Activated T-helper 17 cell treated with anti-CD3 and anti-CD28 coated beads, Interleukin-2, amount 50 U/mL, for 72 hours (primary cell): ENCODE results near the gene LRP1B. TPM values are rescaled to one million over a fixed set of nuclear protein-coding genes. Genes with fewer than 3 reads are reported as not detected.

Experiments used
- ATAC-seq: fragments of 150-1000 bp; cut with Tn5 transposase; replicated peaks from 2 replicates; pipeline ENCODE4 v1.10.0; 2021; ENCODE audit warnings: mild to moderate bottlenecking, moderate library complexity
- H3K27ac Mint-ChIP-seq: one replicate; pipeline ENCODE4 v1.8.0; 2022; ENCODE audit warnings: mixed read lengths
- H3K27me3 Mint-ChIP-seq: one replicate; pipeline ENCODE4 v1.8.0; 2022; ENCODE audit warnings: mixed read lengths
- H3K36me3 Mint-ChIP-seq: one replicate; pipeline ENCODE4 v1.8.0; 2022; ENCODE audit warnings: low read depth, mild to moderate bottlenecking, mixed read lengths
- H3K4me1 Mint-ChIP-seq: one replicate; pipeline ENCODE4 v1.8.0; 2022; ENCODE audit warnings: mixed read lengths
- H3K4me3 Mint-ChIP-seq: one replicate; pipeline ENCODE4 v1.8.0; 2022; ENCODE audit warnings: mild to moderate bottlenecking, mixed read lengths
- H3K9me3 Mint-ChIP-seq: one replicate; pipeline ENCODE4 v1.8.0; 2022; ENCODE audit warnings: mixed read lengths
- total RNA-seq, 2 donors: library from RNA; stranded (reverse); gene quantifications; one replicate each; pipeline ENCODE4 v1.2.3, GENCODE V29; 2022

The LRP1B gene
- total RNA-seq, 2 donors from 2014 or later, result not detected

- no peak overlapping the region for H3K27ac Mint-ChIP-seq
- no peak overlapping the region for H3K4me3 Mint-ChIP-seq
- no peak for ATAC-seq
- no peaks in the 10 kb centered on the region for H3K27me3 Mint-ChIP-seq
- no peaks in the 10 kb centered on the region for H3K36me3 Mint-ChIP-seq
- H3K4me1 Mint-ChIP-seq, result no peaks in the 10 kb centered on the region
- H3K9me3 Mint-ChIP-seq, result peaks cover 4% of the 10 kb centered on the region
Observed at GRCh38 chr2:141565597-141565996, 565.2 kb downstream of the LRP1B start.

GRCh38 chr2:141560723-141561122 is 570.1 kb downstream of the LRP1B start:
- Mint-ChIP-seq H3K27ac (no peak overlapping the region), H3K27me3 (no peaks in the 10 kb centered on the region), H3K4me1 (no peaks in the 10 kb centered on the region), H3K9me3 (peaks cover 7% of the 10 kb centered on the region), H3K4me3 (no peak overlapping the region), H3K36me3 (no peaks in the 10 kb centered on the region)
- ATAC-seq, result no peak

DNA sequence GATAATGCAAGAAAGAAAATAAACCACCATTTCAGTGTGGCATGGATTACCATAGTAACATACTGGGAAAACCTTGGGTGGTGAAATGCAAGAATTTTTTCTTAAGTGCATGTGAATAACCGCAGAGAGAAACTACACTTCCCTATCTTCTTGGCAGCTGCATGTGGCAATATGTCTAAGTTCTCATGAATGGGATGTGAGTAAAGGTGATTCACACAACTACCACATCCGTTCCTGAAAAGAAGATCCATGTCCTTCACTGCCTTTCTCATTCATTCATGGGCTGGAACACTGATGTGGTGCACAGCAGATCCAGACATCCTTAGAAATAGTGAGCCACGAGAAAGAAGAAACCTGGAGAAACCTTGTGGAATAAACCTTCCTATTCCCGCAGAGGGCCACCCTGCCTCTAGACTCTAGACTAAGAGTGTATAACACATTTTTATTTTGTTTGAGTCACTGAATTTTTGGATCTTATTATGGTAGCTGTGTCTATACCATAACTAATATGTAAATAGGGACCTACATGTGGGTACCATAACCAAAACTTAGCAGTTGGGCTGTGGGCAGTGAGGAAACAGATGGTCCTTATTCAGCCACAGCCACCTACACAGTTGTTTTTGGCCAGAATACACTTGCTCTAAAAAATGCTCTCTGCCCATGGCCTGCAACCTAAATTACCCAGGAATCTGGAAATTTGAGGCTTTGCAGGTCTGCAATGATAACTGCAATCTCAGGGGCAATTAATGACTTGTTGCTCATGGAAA is 573.3 kb downstream of the LRP1B start:
- no peaks in the 10 kb centered on the region for H3K27me3 Mint-ChIP-seq
- peaks cover 8% of the 10 kb centered on the region for H3K9me3 Mint-ChIP-seq
- no peaks in the 10 kb centered on the region for H3K36me3 Mint-ChIP-seq
- no peak overlapping the region for H3K27ac Mint-ChIP-seq
- H3K4me3 Mint-ChIP-seq, result no peak overlapping the region
- no peak for ATAC-seq
- H3K4me1 Mint-ChIP-seq, result no peaks in the 10 kb centered on the region

DNA sequence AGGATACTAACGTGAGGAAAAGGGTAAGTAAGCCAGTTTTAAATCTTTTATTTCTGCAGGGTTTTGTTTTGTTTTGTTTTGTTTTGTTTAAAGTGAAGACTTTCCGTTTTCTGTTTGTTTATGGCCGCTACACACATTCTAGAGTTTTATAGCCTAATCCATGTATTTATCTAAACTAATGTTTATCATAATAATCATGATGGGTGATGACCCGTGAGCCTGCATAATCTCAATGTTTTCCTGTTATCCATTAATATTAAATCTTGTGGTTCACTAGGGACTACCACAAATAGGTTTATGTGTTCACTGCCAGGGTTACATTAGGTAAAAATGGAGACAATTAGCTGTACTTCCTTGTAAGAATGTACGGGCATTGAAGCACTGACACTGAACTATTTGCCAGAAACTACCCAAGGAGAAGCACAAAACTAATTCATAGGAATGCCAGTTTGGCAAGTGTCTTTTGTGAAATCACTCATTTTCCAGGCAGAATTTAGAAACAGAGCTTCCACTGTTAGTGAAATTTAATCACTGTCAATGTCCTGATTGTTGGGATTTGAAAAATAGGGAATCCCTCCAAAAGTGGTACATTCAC is 574.8 kb downstream of the LRP1B start:
- ATAC-seq, result no peak
- Mint-ChIP-seq H3K9me3 (peaks cover 4% of the 10 kb centered on the region), H3K36me3 (no peaks in the 10 kb centered on the region), H3K27me3 (no peaks in the 10 kb centered on the region), H3K4me1 (no peaks in the 10 kb centered on the region), H3K27ac (no peak overlapping the region), H3K4me3 (no peak overlapping the region)

DNA sequence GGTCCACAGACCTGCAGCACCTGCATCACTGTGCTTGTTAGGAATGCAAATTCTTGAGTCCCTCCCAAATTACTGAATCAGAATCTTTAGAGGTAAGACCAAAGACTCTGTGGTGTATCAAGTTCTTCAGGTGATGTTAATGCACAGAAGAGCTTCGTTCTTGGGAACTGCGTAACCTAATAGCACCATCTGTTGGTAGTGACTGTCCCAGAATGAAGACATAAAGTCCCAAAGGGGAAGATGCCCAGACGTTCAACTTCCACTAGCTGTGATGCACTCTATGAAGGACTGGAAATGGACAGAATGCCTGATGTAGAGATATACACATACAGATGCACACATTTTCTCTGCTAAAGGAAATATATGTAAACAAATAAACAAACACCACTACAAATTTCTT is 576.0 kb downstream of the LRP1B start:
- Mint-ChIP-seq H3K4me3 (no peak overlapping the region), H3K36me3 (no peaks in the 10 kb centered on the region), H3K27ac (no peak overlapping the region), H3K9me3 (peaks cover 4% of the 10 kb centered on the region), H3K4me1 (no peaks in the 10 kb centered on the region), H3K27me3 (no peaks in the 10 kb centered on the region)
- no peak for ATAC-seq

GRCh38 chr2:141534666-141535362 is 596.0 kb downstream of the LRP1B start:
- no peak for ATAC-seq
- Mint-ChIP-seq H3K27ac (no peak overlapping the region), H3K9me3 (peaks cover 14% of the 10 kb centered on the region), H3K4me1 (no peaks in the 10 kb centered on the region), H3K4me3 (no peak overlapping the region), H3K27me3 (no peaks in the 10 kb centered on the region), H3K36me3 (no peaks in the 10 kb centered on the region)

DNA sequence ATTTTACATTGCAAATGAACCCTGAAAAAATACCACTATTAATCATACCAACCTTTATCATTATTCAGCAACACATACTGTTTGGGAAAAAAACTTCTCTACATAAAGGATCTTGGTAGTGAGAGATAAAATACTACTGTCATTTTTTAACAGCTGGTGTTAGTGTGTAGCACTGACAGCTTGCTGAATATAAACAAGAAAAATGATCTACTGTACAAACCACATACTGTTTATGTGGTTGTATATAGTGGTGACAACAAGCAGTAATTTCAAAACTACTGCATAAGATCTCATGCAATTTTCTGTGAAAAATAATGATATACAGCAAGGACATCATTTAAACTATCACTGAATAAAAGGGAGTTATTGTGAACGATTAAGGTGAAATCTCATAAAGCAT is 601.2 kb downstream of the LRP1B start:
- Mint-ChIP-seq H3K9me3 (peaks cover 14% of the 10 kb centered on the region), H3K4me3 (no peak overlapping the region), H3K27me3 (no peaks in the 10 kb centered on the region), H3K4me1 (no peaks in the 10 kb centered on the region), H3K36me3 (no peaks in the 10 kb centered on the region), H3K27ac (no peak overlapping the region)
- no peak for ATAC-seq

- no peaks in the 10 kb centered on the region for H3K36me3 Mint-ChIP-seq
- ATAC-seq, result no peak
- H3K27me3 Mint-ChIP-seq, result no peaks in the 10 kb centered on the region
- H3K4me3 Mint-ChIP-seq, result no peak overlapping the region
- peaks cover 17% of the 10 kb centered on the region for H3K9me3 Mint-ChIP-seq
- H3K27ac Mint-ChIP-seq, result no peak overlapping the region
- H3K4me1 Mint-ChIP-seq, result no peaks in the 10 kb centered on the region
Observed at GRCh38 chr2:141528990-141529389, 601.8 kb downstream of the LRP1B start.

- Mint-ChIP-seq H3K4me1 (no peaks in the 10 kb centered on the region), H3K4me3 (no peak overlapping the region), H3K27me3 (no peaks in the 10 kb centered on the region), H3K9me3 (peaks cover 17% of the 10 kb centered on the region), H3K36me3 (no peaks in the 10 kb centered on the region), H3K27ac (no peak overlapping the region)
- no peak for ATAC-seq
Observed at GRCh38 chr2:141526760-141527159, 604.1 kb downstream of the LRP1B start.

- Mint-ChIP-seq H3K9me3 (peaks cover 16% of the 10 kb centered on the region), H3K36me3 (no peaks in the 10 kb centered on the region), H3K27ac (no peak overlapping the region), H3K4me1 (no peaks in the 10 kb centered on the region), H3K4me3 (no peak overlapping the region), H3K27me3 (no peaks in the 10 kb centered on the region)
- ATAC-seq, result no peak
Observed at GRCh38 chr2:141524777-141525176, 606.0 kb downstream of the LRP1B start.

DNA sequence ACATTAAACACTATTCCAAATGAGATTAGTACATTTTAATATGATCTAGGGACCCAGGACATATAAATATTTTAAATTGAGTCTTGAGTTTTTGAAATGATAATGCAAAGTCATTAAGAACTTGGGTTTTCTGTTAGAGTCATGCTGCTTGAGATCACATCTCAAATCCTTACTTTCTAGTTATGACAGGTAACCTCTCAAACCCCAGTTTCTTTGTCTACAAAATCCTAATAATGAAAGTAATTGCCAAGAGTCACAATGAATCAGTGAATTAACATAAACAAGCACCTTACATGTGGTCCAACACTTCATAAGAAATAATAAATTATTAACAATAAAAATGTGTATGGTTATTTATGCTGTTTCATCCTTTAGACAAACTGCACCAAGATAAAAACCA is 607.6 kb downstream of the LRP1B start:
- no peaks in the 10 kb centered on the region for H3K36me3 Mint-ChIP-seq
- no peak overlapping the region for H3K4me3 Mint-ChIP-seq
- H3K27me3 Mint-ChIP-seq, result no peaks in the 10 kb centered on the region
- H3K4me1 Mint-ChIP-seq, result no peaks in the 10 kb centered on the region
- ATAC-seq, result no peak
- peaks cover 18% of the 10 kb centered on the region for H3K9me3 Mint-ChIP-seq
- no peak overlapping the region for H3K27ac Mint-ChIP-seq

DNA sequence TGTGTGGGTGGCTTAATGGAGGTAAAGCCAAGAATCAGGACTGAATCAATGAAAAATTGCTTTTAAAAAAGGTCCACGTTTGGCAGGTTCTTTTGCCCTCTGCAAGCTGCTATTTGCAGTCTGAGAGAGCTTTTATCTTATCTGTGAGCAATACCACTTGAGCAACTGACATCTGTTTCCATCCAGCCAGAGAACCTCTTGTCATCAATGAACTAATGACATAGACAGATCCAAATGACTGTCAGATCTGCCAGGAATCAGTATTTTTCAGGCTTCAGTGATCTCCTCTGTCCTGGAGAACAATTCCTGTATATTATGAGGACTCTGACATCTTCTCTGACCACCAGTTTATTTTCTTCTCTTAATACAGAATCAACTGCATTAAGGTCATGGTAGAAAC is 608.1 kb downstream of the LRP1B start:
- ATAC-seq, result no peak
- H3K4me3 Mint-ChIP-seq, result no peak overlapping the region
- H3K4me1 Mint-ChIP-seq, result no peaks in the 10 kb centered on the region
- no peak overlapping the region for H3K27ac Mint-ChIP-seq
- H3K9me3 Mint-ChIP-seq, result peaks cover 13% of the 10 kb centered on the region
- no peaks in the 10 kb centered on the region for H3K27me3 Mint-ChIP-seq
- no peaks in the 10 kb centered on the region for H3K36me3 Mint-ChIP-seq

DNA sequence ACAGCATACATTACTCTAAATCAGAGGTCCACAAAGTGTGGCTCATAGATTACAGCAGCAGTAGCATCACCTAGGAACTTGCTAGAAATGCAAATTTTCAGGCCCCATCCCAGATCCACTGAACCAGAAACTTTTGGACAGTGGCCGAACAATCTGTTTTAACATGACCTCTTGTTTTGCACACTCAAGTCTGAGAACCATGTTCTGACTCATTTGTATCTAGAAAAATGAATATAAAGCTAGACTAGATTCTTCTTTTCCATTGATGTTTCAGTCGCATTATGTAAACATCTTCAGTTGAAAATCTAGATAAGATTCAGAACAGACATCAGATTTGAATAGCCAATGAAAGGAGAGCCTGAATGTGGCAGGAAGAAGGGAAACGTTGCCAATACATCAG is 608.8 kb downstream of the LRP1B start:
- peaks cover 13% of the 10 kb centered on the region for H3K9me3 Mint-ChIP-seq
- H3K27ac Mint-ChIP-seq, result no peak overlapping the region
- H3K4me3 Mint-ChIP-seq, result no peak overlapping the region
- H3K36me3 Mint-ChIP-seq, result no peaks in the 10 kb centered on the region
- no peaks in the 10 kb centered on the region for H3K4me1 Mint-ChIP-seq
- no peak for ATAC-seq
- no peaks in the 10 kb centered on the region for H3K27me3 Mint-ChIP-seq

DNA sequence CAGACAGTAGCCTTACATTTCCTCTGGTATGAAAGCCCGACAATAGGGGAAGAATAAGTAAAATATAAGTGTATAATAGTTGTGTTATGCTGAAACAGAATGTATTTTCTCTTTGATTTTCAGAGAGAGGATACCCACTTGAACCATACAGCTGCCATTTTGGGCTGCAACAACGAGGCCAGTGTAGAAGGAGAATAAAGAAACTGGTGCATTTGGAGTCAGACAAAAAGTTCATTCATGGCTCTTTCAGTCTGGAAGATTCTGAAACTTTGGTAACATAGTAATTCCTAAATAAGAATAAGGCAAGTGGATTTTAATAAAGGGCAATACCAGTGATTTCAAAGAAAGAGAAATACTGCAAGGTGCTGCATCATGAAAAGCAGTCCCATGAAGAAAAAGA is 610.9 kb downstream of the LRP1B start:
- Mint-ChIP-seq H3K9me3 (peaks cover 13% of the 10 kb centered on the region), H3K27me3 (no peaks in the 10 kb centered on the region), H3K4me3 (no peak overlapping the region), H3K27ac (no peak overlapping the region), H3K4me1 (no peaks in the 10 kb centered on the region), H3K36me3 (no peaks in the 10 kb centered on the region)
- ATAC-seq, result no peak

- H3K27ac Mint-ChIP-seq, result no peak overlapping the region
- H3K27me3 Mint-ChIP-seq, result no peaks in the 10 kb centered on the region
- H3K36me3 Mint-ChIP-seq, result no peaks in the 10 kb centered on the region
- peaks cover 16% of the 10 kb centered on the region for H3K9me3 Mint-ChIP-seq
- no peaks in the 10 kb centered on the region for H3K4me1 Mint-ChIP-seq
- no peak for ATAC-seq
- no peak overlapping the region for H3K4me3 Mint-ChIP-seq
Observed at GRCh38 chr2:141517852-141518421, 612.9 kb downstream of the LRP1B start.
